ENCODE data around the gene TFEC.

Gene TFEC

GRCh38 chr7:115914951-115915350 is 115.6 kb downstream of the TFEC start:
- DNase-seq = no peak

- DNase-seq = no peak
These were observed 119.1 kb downstream of the TFEC start for GRCh38 chr7:115911465-115911864.

GRCh38 chr7:115910541-115911164 is 119.9 kb downstream of the TFEC start:
- peak; percentile 51 for DNase-seq

- no peak for DNase-seq
These were observed 123.8 kb downstream of the TFEC start for GRCh38 chr7:115906731-115907130.

GRCh38 chr7:115889669-115889984 is 140.9 kb downstream of the TFEC start:
- no peak for DNase-seq

- no peak for DNase-seq
These were observed 141.4 kb downstream of the TFEC start for GRCh38 chr7:115888981-115889668.

GRCh38 chr7:115885550-115885949 is 145.0 kb downstream of the TFEC start:
- DNase-seq = no peak
